Right lobe of liver (tissue), 6 donors: ENCODE measurements around the gene NRL. TPM values are rescaled to one million over a fixed set of nuclear protein-coding genes. Genes with fewer than 3 reads are reported as not detected.
A peak's percentile ranks its signal among the peaks of the same experiment; 100 is the strongest.

Experiments
- ATAC-seq, 4 donors: fragments of 200-7000 bp; cut with Tn5 transposase; one replicate each; pipeline ENCODE4 v1.9.1; 2020; ENCODE audit warnings: mild to moderate bottlenecking in 4 of 4, moderate library complexity in 4 of 4
- DNase-seq, 3 donors: peaks; one replicate each; pipeline ENCODE4 v3.0.0-alpha.2; 2020
- H3K27ac ChIP-seq, 3 donors: fragments of 200-600 bp; one replicate each; pipeline ENCODE4 v1.8.0; 2022
- H3K27me3 ChIP-seq, 2 donors: fragments of 200-600 bp; one replicate each; pipeline ENCODE4 v1.8.0; 2022
- H3K36me3 ChIP-seq, 4 donors: fragments of 200-600 bp; sonication (generic) in 1 of 4; one replicate each; pipeline versions ENCODE4 v1.5.1 to v1.8.0; 2017 to 2022; ENCODE audit warnings: control low read depth in 1 of 4
- H3K4me1 ChIP-seq, 4 donors: fragments of 200-600 bp; sonication (generic) in 1 of 4; one replicate each; pipeline versions ENCODE4 v1.5.1 to v1.8.0; 2017 to 2022; ENCODE audit warnings: control low read depth in 1 of 4
- H3K4me3 ChIP-seq, 3 donors: fragments of 200-600 bp; one replicate each; pipeline ENCODE4 v1.8.0; 2022
- H3K9me3 ChIP-seq, 4 donors: fragments of 200-600 bp; sonication (generic) in 1 of 4; one replicate each; pipeline versions ENCODE4 v1.5.1 to v1.8.0; 2017 to 2022; ENCODE audit warnings: control low read depth in 1 of 4
- CTCF ChIP-seq, 4 donors: fragments of 200-600 bp in 3 of 4; fragments of 450-650 bp in 1 of 4; IDR thresholded peaks; one replicate each; pipeline versions ENCODE4 v1.5.1 to v1.8.0; 2016 to 2022; ENCODE audit warnings: antibody characterized with exemption in 4 of 4, mild to moderate bottlenecking in 2 of 4
- POLR2A ChIP-seq: fragments of 450-650 bp; IDR thresholded peaks from one replicate; pipeline ENCODE4 v1.6.1; 2017; ENCODE audit warnings: antibody characterized with exemption, mild to moderate bottlenecking
- WGBS: methylation state at CpG from one replicate; pipeline ENCODE4 v1.1.6; 2018; ENCODE audit warnings: low coverage, low lambda C conversion rate; ENCODE audit not compliant: insufficient coverage; ENCODE audit errors: missing lambda C conversion rate; 5-methylcytosine and 5-hydroxymethylcytosine counted together
- intact Hi-C, 2 donors: fragments of 100-400 bp; cut with DNase I; formaldehyde crosslinking; loops; one replicate each; pipeline versions ENCODE4 v1.11.2 to v1.14.1; 2022
- total RNA-seq, 6 experiments: library from RNA; depleted of rRNA in 2 of 6; stranded (reverse); fragments of >200 nt in 2 of 6; fragmentation: NEBNext Ultra II Directional in 3 of 6; extraction: Animal tissue kit (Norgen Biotek cat#: 25700) in 3 of 6; gene quantifications; one replicate each; pipeline versions ENCODE4 v1.1.0 to v1.2.4, GENCODE V29; 2016 to 2023
- donor health status: DM: no; HTN: yes; CAD: no.
- donor health status: DM: no; HTN: no; CAD: no.
- donor health status: DM: no; HTN: no; CAD: no.
- donor health status: DM: no; HTN: yes; CAD: no.
- donor health status: DM: no; HTN: yes; CAD: no.

The NRL gene
- total RNA-seq, 6 experiments from 2014 or later = 1.4 to 2.9 (median 2.1) TPM

- no peak for ATAC-seq
- no peaks in the 10 kb centered on the region for H3K36me3 ChIP-seq
- intact Hi-C loops = no loop called here
- H3K4me3 ChIP-seq = no peak overlapping the region
- peaks cover 0 to 39% (median 20%) of the 10 kb centered on the region in 4 donors for H3K4me1 ChIP-seq
- TF ChIP-seq POLR2A = no peak
- no peak for TF ChIP-seq CTCF (IDR thresholded peaks at IDR 0.05)
- no peaks in the 10 kb centered on the region for H3K9me3 ChIP-seq
- peak overlapping the region in 2 of 3 donors; percentile 14 to 50 for H3K27ac ChIP-seq
- no peaks in the 10 kb centered on the region for H3K27me3 ChIP-seq
- 48% methylated on average over 3 of the region's 11 CpGs for WGBS
- DNase-seq = no peak
Measured at GRCh38 chr14:24075485-24076301, 39.1 kb downstream of the NRL start.

- 43% methylated on average over 7 of the region's 11 CpGs for WGBS
- no peaks in the 10 kb centered on the region for H3K9me3 ChIP-seq
- no peaks in the 10 kb centered on the region for H3K27me3 ChIP-seq
- H3K4me3 ChIP-seq = no peak overlapping the region
- DNase-seq (peak; percentile 50 to 89 (median 82)), ATAC-seq (peak; percentile 85 to 89 (median 87))
- no peaks in the 10 kb centered on the region for H3K36me3 ChIP-seq
- no peak for TF ChIP-seq CTCF (IDR thresholded peaks at IDR 0.05)
- peaks cover 0 to 36% (median 18%) of the 10 kb centered on the region in 4 donors for H3K4me1 ChIP-seq
- peak overlapping the region in 2 of 3 donors; percentile 50 to 66 for H3K27ac ChIP-seq
- intact Hi-C loops = no loop called here
Measured at GRCh38 chr14:24074625-24075484, 39.9 kb downstream of the NRL start.

DNA sequence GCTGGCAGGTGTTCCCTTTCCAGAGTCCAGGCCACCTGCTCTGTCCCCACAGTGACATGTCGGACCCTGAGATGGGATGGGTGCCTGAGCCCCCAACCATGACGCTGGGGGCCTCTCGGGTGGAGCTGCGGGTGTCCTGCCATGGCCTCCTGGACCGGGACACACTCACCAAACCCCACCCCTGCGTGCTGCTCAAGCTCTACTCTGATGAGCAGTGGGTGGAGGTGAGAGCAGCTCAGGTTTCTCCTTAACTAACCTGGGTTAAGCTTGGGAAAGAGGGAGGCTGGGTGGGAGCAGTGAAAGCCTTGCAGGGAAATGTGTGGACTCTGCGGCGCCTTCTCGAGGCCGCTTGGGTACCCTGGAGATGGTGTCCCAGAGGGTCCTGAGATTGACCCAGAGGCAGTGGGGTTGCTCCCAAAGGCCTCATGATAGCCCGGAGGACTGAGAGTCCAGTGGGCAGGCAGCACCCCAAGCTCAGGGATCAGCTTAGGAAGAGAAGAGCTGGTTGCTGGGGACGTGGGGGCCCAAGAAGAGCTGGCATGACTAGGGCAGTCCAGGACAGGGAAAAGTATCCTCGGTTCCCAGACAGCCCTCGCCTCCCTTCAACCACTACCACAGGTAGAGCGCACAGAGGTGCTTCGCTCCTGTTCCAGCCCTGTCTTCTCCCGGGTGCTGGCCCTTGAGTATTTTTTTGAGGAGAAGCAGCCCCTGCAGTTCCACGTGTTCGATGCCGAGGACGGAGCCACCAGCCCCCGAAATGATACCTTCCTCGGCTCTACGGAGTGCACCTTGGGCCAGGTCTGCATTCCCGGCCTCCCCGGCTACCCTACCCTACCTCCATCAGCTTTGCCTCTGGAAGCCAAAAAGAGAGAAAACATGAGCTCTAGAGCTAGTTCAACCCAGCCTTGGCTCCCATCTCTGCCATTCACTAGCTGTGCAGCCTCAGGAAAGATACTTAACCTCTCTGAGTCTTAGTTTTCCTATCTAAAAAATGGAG is 41.6 kb downstream of the NRL start:
- TF ChIP-seq CTCF (IDR thresholded peaks at IDR 0.05) = no peak
- no peak for TF ChIP-seq POLR2A
- Histone ChIP-seq H3K4me3 (no peak overlapping the region), H3K4me1 (peaks cover 0 to 42% (median 18%) of the 10 kb centered on the region in 4 donors), H3K36me3 (no peaks in the 10 kb centered on the region), H3K9me3 (no peaks in the 10 kb centered on the region), H3K27ac (no peak overlapping the region), H3K27me3 (no peaks in the 10 kb centered on the region)
- ATAC-seq (no peak), DNase-seq (peak in 1 of 3 donors; percentile 44)
- intact Hi-C loops = no loop called here
- WGBS = 82% methylated on average over 13 of the region's 26 CpGs

- Histone ChIP-seq H3K4me1 (peaks cover 0 to 49% (median 21%) of the 10 kb centered on the region in 4 donors), H3K36me3 (no peaks in the 10 kb centered on the region), H3K9me3 (no peaks in the 10 kb centered on the region), H3K27ac (no peak overlapping the region), H3K27me3 (no peaks in the 10 kb centered on the region), H3K4me3 (no peak overlapping the region)
- ATAC-seq (peak in 3 of 4 donors; percentile 8 to 48 (median 16)), DNase-seq (peak in 2 of 3 donors; percentile 77 to 87)
- TF ChIP-seq POLR2A = no peak
- TF ChIP-seq CTCF (IDR thresholded peaks at IDR 0.05) = no peak
- intact Hi-C loops = no loop called here
- WGBS = 15% methylated on average over 6 of the region's 7 CpGs
Measured at GRCh38 chr14:24072436-24072835, 42.3 kb downstream of the NRL start.
